GM18867 (cell line): ENCODE results near the gene STING1.

Source experiments
- ATAC-seq: cut with Tn5 transposase; IDR thresholded peaks from one replicate; pipeline ENCODE4 v1.9.1; 2021; ENCODE audit warnings: mild to moderate bottlenecking, moderate library complexity; ENCODE audit not compliant: unreplicated experiment

STING1 gene

GRCh38 chr5:139468421-139468931 lies 14.1 kb downstream of the STING1 start:
- ATAC-seq, result no peak

- ATAC-seq, result no peak
These were observed 19.8 kb downstream of the STING1 start, which contains the start of gene ECSCR for GRCh38 chr5:139462586-139463276. ECSCR (minus strand) TSS chr5:139462743; CDS start chr5:139462670, 73 bp downstream.

GRCh38 chr5:139461698-139462097 lies 20.9 kb downstream of the STING1 start:
- ATAC-seq, result no peak

- no peak for ATAC-seq
These were observed 21.4 kb downstream of the STING1 start for GRCh38 chr5:139461176-139461575.

- ATAC-seq, result no peak
These were observed 22.1 kb downstream of the STING1 start for GRCh38 chr5:139460455-139460854.

- peak; percentile 36 for ATAC-seq
These were observed 23.1 kb downstream of the STING1 start for GRCh38 chr5:139459451-139459934.

GRCh38 chr5:139458580-139459407 lies 23.8 kb downstream of the STING1 start:
- ATAC-seq, result peak; percentile 66

- ATAC-seq, result no peak
These were observed 24.8 kb downstream of the STING1 start for GRCh38 chr5:139457653-139458306.

- no peak for ATAC-seq
These were observed 25.3 kb downstream of the STING1 start for GRCh38 chr5:139457241-139457640.

- no peak for ATAC-seq
These were observed 25.8 kb downstream of the STING1 start for GRCh38 chr5:139456776-139457175.

- no peak for ATAC-seq
These were observed 27.8 kb downstream of the STING1 start for GRCh38 chr5:139454568-139455290.

- no peak for ATAC-seq
These were observed 28.6 kb downstream of the STING1 start for GRCh38 chr5:139453683-139454567.

- no peak for ATAC-seq
These were observed 30.5 kb downstream of the STING1 start for GRCh38 chr5:139451878-139452660.

GRCh38 chr5:139451176-139451575 lies 31.4 kb downstream of the STING1 start:
- ATAC-seq, result no peak

GRCh38 chr5:139446956-139447779 lies 35.4 kb downstream of the STING1 start:
- peak; percentile 44 for ATAC-seq

GRCh38 chr5:139445325-139446170 lies 37.0 kb downstream of the STING1 start:
- ATAC-seq, result no peak
